CD4-positive, alpha-beta T cell treated with Interleukin-21 for 1 hour (primary cell): ENCODE results near the gene MTERF4.

Source experiments
- DNase-seq: peaks from one replicate; pipeline ENCODE4 v3.0.0-alpha.2; 2020

Gene MTERF4

GRCh38 chr2:241068136-241068941, 33.7 kb downstream of the MTERF4 start:
- no peak for DNase-seq

GRCh38 chr2:241067501-241068135, 34.5 kb downstream of the MTERF4 start:
- no peak for DNase-seq

GRCh38 chr2:241066893-241067341, 35.2 kb downstream of the MTERF4 start:
- no peak for DNase-seq

- DNase-seq, result no peak
Measured at GRCh38 chr2:241066171-241066892, 35.8 kb downstream of the MTERF4 start.

- DNase-seq, result no peak
Measured at GRCh38 chr2:241065355-241065803, 36.7 kb downstream of the MTERF4 start.

- no peak for DNase-seq
Measured at GRCh38 chr2:241064802-241065354, 37.2 kb downstream of the MTERF4 start.

- DNase-seq, result peak; percentile 66
Measured at GRCh38 chr2:241064008-241064801, 37.9 kb downstream of the MTERF4 start.

- DNase-seq, result no peak
Measured at GRCh38 chr2:241063587-241063986, 38.5 kb downstream of the MTERF4 start.

GRCh38 chr2:241063093-241063551, 39.0 kb downstream of the MTERF4 start:
- no peak for DNase-seq

- DNase-seq, result no peak
Measured at GRCh38 chr2:241062389-241063092, 39.5 kb downstream of the MTERF4 start.

GRCh38 chr2:241061275-241061674, 40.8 kb downstream of the MTERF4 start:
- DNase-seq, result no peak

- DNase-seq, result no peak
Measured at GRCh38 chr2:241053576-241054251, 48.4 kb downstream of the MTERF4 start.

GRCh38 chr2:241052677-241053360, 49.3 kb downstream of the MTERF4 start:
- no peak for DNase-seq

- DNase-seq, result no peak
Measured at GRCh38 chr2:241051578-241052487, 50.3 kb downstream of the MTERF4 start.

GRCh38 chr2:241050624-241051577, 51.2 kb downstream of the MTERF4 start:
- DNase-seq, result no peak

- DNase-seq, result no peak
Measured at GRCh38 chr2:241049739-241050623, 52.1 kb downstream of the MTERF4 start.

- DNase-seq, result no peak
Measured at GRCh38 chr2:241048949-241049343, 53.1 kb downstream of the MTERF4 start.
